ENCODE data around the gene QRICH1. TPM values are rescaled to one million over a fixed set of nuclear protein-coding genes. Genes with fewer than 3 reads are reported as not detected.

Gene QRICH1
- total and polyA plus RNA-seq, 3 donors from 2014 or later = 126 to 287 (median 280) TPM

- Histone ChIP-seq H3K27me3 (no peaks in the 10 kb centered on the region), H3K4me1 (peaks cover 13% of the 10 kb centered on the region), H3K9me3 (no peaks in the 10 kb centered on the region), H3K27ac (peak within 1 kb of the TSS; percentile 64 to 77), H3K36me3 (ENCODE audit: low read depth, missing control alignments) (no peaks in the 10 kb centered on the region), H3K4me3 (peak within 1 kb of the TSS; percentile 96 to 97)
- DNase-seq = peak; percentile 96
- TF ChIP-seq, protein P1, sequence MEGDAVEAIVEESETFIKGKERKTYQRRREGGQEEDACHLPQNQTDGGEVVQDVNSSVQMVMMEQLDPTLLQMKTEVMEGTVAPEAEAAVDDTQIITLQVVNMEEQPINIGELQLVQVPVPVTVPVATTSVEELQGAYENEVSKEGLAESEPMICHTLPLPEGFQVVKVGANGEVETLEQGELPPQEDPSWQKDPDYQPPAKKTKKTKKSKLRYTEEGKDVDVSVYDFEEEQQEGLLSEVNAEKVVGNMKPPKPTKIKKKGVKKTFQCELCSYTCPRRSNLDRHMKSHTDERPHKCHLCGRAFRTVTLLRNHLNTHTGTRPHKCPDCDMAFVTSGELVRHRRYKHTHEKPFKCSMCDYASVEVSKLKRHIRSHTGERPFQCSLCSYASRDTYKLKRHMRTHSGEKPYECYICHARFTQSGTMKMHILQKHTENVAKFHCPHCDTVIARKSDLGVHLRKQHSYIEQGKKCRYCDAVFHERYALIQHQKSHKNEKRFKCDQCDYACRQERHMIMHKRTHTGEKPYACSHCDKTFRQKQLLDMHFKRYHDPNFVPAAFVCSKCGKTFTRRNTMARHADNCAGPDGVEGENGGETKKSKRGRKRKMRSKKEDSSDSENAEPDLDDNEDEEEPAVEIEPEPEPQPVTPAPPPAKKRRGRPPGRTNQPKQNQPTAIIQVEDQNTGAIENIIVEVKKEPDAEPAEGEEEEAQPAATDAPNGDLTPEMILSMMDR (IDR thresholded peaks at IDR 0.05) = no peak
- no peak for TF ChIP-seq POLR2A (IDR thresholded peaks at IDR 0.05)
- intact Hi-C loops (cut with DNase I; ENCODE audit: low total_unique reads) = no loop called here
- 1% methylated on average over 27 to 50 of the region's 50 CpGs for WGBS, 2 donors
Observed at GRCh38 chr3:49104427-49105291, 10.8 kb upstream of the QRICH1 start, which contains the start of gene QARS1. QARS1 (minus strand) TSS chr3:49104757; CDS start chr3:49104733, 24 bp downstream.

DNA sequence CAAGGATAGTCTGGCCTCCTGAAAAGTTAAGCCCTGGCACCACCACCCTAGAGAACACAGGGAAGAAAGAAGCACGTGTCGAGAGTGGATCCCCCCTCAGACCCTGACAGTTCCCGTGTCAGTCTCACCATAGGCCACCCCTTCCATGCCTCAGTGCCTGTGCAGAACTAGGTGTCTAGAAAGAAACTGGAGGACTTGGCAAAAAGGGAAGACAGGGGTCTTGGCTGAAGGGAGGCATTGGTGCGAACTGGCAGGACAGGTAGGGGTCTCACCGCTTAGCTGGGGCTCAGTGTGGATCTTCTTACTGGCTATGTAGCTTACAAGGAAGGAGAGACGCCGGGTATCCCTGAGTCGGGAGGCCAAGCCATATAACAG lies 10.2 kb upstream of the QRICH1 start:
- intact Hi-C loops (cut with DNase I; ENCODE audit: low total_unique reads) = no loop called here
- Histone ChIP-seq H3K27me3 (no peaks in the 10 kb centered on the region), H3K9me3 (no peaks in the 10 kb centered on the region), H3K27ac (peak overlapping the region; percentile 64 to 77), H3K36me3 (ENCODE audit: low read depth, missing control alignments) (no peaks in the 10 kb centered on the region), H3K4me1 (peaks cover 13% of the 10 kb centered on the region), H3K4me3 (peak overlapping the region; percentile 96 to 97)
- no peak for TF ChIP-seq POLR2A (IDR thresholded peaks at IDR 0.05)
- DNase-seq = no peak
- 0 to 7% methylated on average over 7 to 8 of the region's 8 CpGs for WGBS, 2 donors

DNA sequence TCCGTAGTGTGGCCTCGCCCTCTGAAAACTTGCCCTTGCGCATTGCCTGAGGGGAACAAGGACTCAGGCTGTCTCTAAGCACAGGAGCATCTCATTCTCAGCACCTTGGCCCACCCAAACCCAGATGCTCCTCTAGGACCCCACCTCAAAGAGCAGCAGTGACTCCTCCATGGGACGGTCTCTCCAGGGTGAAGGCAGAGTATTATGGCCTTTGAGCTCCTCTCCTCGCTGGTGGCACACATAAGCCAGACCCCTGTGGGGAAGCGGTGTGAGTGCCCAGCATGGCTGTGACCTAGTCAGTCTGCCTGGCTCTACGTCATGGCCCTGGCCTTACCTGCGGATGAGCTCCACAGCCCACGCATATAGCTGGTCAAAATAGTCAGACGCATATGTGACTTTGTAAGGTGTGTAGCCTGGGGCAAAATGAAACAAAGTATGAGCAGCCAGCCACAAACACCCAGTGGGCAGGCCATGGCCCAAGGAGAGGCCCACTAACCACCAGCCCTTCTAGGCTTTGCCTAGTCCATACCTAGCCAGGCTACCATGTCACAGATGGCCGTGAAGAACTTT lies 6.3 kb upstream of the QRICH1 start:
- intact Hi-C loops (cut with DNase I; ENCODE audit: low total_unique reads) = no loop called here
- no peaks in the 10 kb centered on the region for H3K9me3 ChIP-seq
- no peak for DNase-seq
- H3K27ac ChIP-seq = no peak overlapping the region
- peaks cover 7% of the 10 kb centered on the region for H3K4me1 ChIP-seq
- no peak overlapping the region for H3K4me3 ChIP-seq
- no peaks in the 10 kb centered on the region for H3K36me3 ChIP-seq (ENCODE audit: low read depth, missing control alignments)
- no peak for TF ChIP-seq POLR2A (IDR thresholded peaks at IDR 0.05)
- TF ChIP-seq, protein P1 (IDR thresholded peaks at IDR 0.05) = no peak
- no peaks in the 10 kb centered on the region for H3K27me3 ChIP-seq
- 93 to 96% methylated on average over 10 to 11 of the region's 11 CpGs for WGBS, 2 donors

DNA sequence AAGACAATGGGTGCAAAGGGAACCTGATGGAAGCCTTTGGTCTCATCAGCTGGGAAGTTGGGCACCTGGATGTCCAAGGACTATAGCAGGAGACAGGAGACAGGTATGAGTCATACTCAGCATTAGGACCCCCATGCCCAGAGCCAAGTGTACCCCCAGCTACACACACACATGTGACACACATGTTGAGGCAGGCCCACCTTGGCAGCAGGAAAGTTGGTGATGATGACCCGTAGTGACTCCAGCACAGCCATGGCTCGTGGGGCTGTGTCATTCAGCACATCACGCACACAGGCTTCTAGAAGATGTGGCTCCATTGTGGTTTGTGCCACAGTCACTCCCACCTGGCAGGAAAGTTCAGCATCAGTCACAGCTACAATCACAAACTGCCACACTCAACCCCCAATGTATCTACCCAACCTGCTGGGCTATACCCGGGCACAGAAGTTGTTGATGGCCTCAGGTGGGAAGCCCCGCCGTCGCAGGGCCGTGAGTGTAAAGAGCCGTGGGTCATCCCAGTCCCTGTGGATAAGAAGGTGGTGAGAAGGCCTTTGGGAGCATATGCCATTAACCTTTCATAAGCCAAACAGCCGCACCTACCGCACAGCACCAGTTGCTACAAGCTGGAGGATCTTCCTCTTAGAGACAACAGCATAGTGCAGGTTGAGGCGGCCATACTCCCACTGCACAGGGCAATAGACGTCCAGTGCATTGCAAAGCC lies 5.2 kb upstream of the QRICH1 start:
- WGBS, 2 donors = 89 to 92% methylated on average over 9 to 13 of the region's 13 CpGs
- H3K27me3 ChIP-seq = no peaks in the 10 kb centered on the region
- no peak for TF ChIP-seq POLR2A (IDR thresholded peaks at IDR 0.05)
- TF ChIP-seq, protein P1 (IDR thresholded peaks at IDR 0.05) = no peak
- H3K36me3 ChIP-seq (ENCODE audit: low read depth, missing control alignments) = no peaks in the 10 kb centered on the region
- H3K4me3 ChIP-seq = no peak overlapping the region
- peaks cover 9% of the 10 kb centered on the region for H3K4me1 ChIP-seq
- intact Hi-C loops (cut with DNase I; ENCODE audit: low total_unique reads) = loop anchor here (10.0 kb wide), 1 partner anchor 74 kb away; the partner anchor contains the start of genes IMPDH2 and NDUFAF3
- DNase-seq = no peak
- no peaks in the 10 kb centered on the region for H3K9me3 ChIP-seq
- no peak overlapping the region for H3K27ac ChIP-seq

DNA sequence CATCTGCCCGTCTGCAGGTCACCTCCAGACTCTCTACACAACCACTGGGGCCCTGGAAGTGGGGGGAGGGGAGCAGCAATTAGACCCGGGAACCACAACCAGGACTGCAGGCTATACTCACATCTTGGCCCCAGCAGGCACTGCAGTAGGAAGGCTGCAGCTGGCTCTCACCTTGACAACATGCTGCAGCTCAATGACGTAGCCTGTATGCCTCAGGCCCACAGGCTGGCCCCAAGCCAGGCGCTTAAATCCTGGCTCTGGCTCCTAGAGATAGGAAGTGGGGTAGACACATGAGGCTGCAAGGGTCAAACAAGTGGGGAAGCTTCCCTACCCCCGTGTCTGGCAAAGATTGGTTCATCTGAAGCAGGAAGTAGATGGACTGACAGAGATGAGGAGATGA lies 4.6 kb upstream of the QRICH1 start:
- 51 to 63% methylated on average over 5 of the region's 5 CpGs for WGBS, 2 donors
- Histone ChIP-seq H3K4me3 (no peak overlapping the region), H3K36me3 (ENCODE audit: low read depth, missing control alignments) (no peaks in the 10 kb centered on the region), H3K9me3 (no peaks in the 10 kb centered on the region), H3K27ac (no peak overlapping the region), H3K27me3 (no peaks in the 10 kb centered on the region), H3K4me1 (peaks cover 4% of the 10 kb centered on the region)
- intact Hi-C loops (cut with DNase I; ENCODE audit: low total_unique reads) = loop anchor here (10.0 kb wide), 1 partner anchor 74 kb away; the partner anchor contains the start of genes IMPDH2 and NDUFAF3
- TF ChIP-seq, protein P1 (IDR thresholded peaks at IDR 0.05) = no peak
- no peak for TF ChIP-seq POLR2A (IDR thresholded peaks at IDR 0.05)
- no peak for DNase-seq

Measured in testis (tissue), 3 donors.